H1 (cell line): ENCODE measurements around the gene WNT3A. TPM values are rescaled to one million over a fixed set of nuclear protein-coding genes. Genes with fewer than 3 reads are reported as not detected.

Source experiments
- BCL11A ChIP-seq, 2 experiments: IDR thresholded peaks; one replicate each; pipeline ENCODE4 v1.6.1; 2011; ENCODE audit warnings: low read depth in 2 of 2, low read length in 2 of 2, mild to moderate bottlenecking in 2 of 2
- CBX5 ChIP-seq: fragments of 300-800, 300-1000 bp; sonication (generic); IDR thresholded peaks from 2 replicates; pipeline ENCODE4 v1.7.1; 2016; ENCODE audit warnings: antibody characterized with exemption, low read length, low read depth
- EZH2 ChIP-seq: fragments of 200-600 bp; sonication (generic); IDR thresholded peaks from 2 replicates; pipeline ENCODE4 v1.7.1; 2012; ENCODE audit warnings: low read depth, mild to moderate bottlenecking, moderate library complexity, low read length, inconsistent platforms; ENCODE audit not compliant: severe bottlenecking
- KDM4A ChIP-seq: IDR thresholded peaks from one replicate; pipeline ENCODE4 v1.7.1; 2012; ENCODE audit warnings: low read depth, mild to moderate bottlenecking, moderate library complexity, low read length, inconsistent platforms; ENCODE audit not compliant: severe bottlenecking
- MAX ChIP-seq: IDR thresholded peaks from 2 replicates; pipeline ENCODE4 v1.6.1; 2012; ENCODE audit warnings: inconsistent platforms
- RAD21 ChIP-seq, 2 experiments: IDR thresholded peaks in 1 of 2; conservative IDR thresholded peaks in 1 of 2; 2 replicates each; pipeline ENCODE4 v1.6.1; 2011; ENCODE audit warnings: low read depth in 2 of 2, low read length in 2 of 2, improper control_type of control experiment in 1 of 2, inconsistent platforms in 1 of 2, mild to moderate bottlenecking in 1 of 2, moderate library complexity in 1 of 2
- RBBP5 ChIP-seq: IDR thresholded peaks from 2 replicates; pipeline ENCODE4 v1.7.1; 2012; ENCODE audit warnings: low read depth, mild to moderate bottlenecking, inconsistent platforms, low read length, moderate library complexity, borderline replicate concordance
- SAP30 ChIP-seq: fragments of 300-600 bp; sonication (generic); IDR thresholded peaks from 2 replicates; pipeline ENCODE4 v1.7.1; 2012; ENCODE audit warnings: low read length, moderate library complexity, mild to moderate bottlenecking, inconsistent platforms; ENCODE audit not compliant: insufficient read depth, insufficient replicate concordance
- SUZ12 ChIP-seq: fragments of 200-600 bp; sonication (generic); IDR thresholded peaks from 2 replicates; pipeline ENCODE4 v1.6.1; 2012; ENCODE audit warnings: mild to moderate bottlenecking, inconsistent platforms, low read length, moderate library complexity, mixed read lengths
- polyA plus RNA-seq, 7 experiments: library from polyadenylated mRNA; depleted of rRNA in 3 of 7; stranded (reverse) in 5 of 7; unstranded in 2 of 7; fragments of >200 nt in 5 of 7; fragments of 200-250 nt in 2 of 7; gene quantifications; 1 replicate in 5 of 7; 2 replicates in 1 of 7; 4 replicates in 1 of 7; pipeline versions ENCODE4 v1.2.1 to v1.2.3, GENCODE V29; 2011 to 2013; ENCODE audit warnings: missing spikeins in 2 of 7, mixed read lengths in 2 of 7
- total RNA-seq: library from RNA; stranded (reverse); fragmentation: NEBNext Ultra II Directional; extraction: Animal tissue kit (Norgen Biotek cat#: 25700); gene quantifications from 2 replicates; pipeline ENCODE4 v1.2.1, GENCODE V29; 2021
- TF ChIP-seq, protein P1 (sequence below): fragments of 300-600 bp; sonication (generic); IDR thresholded peaks from 2 replicates; pipeline ENCODE4 v1.7.1; 2012; ENCODE audit warnings: low read length, moderate library complexity, mild to moderate bottlenecking, inconsistent platforms; ENCODE audit not compliant: insufficient replicate concordance

WNT3A gene
- total and polyA plus RNA-seq, 2 of the 8 experiments (the other 6 are each of a cell fraction or from before 2014, with no cell fraction given): 0.08 to 0.19 TPM

GRCh38 chr1:228023294-228023639 lies 16.5 kb downstream of the WNT3A start (continued):
- TF ChIP-seq, protein P1, sequence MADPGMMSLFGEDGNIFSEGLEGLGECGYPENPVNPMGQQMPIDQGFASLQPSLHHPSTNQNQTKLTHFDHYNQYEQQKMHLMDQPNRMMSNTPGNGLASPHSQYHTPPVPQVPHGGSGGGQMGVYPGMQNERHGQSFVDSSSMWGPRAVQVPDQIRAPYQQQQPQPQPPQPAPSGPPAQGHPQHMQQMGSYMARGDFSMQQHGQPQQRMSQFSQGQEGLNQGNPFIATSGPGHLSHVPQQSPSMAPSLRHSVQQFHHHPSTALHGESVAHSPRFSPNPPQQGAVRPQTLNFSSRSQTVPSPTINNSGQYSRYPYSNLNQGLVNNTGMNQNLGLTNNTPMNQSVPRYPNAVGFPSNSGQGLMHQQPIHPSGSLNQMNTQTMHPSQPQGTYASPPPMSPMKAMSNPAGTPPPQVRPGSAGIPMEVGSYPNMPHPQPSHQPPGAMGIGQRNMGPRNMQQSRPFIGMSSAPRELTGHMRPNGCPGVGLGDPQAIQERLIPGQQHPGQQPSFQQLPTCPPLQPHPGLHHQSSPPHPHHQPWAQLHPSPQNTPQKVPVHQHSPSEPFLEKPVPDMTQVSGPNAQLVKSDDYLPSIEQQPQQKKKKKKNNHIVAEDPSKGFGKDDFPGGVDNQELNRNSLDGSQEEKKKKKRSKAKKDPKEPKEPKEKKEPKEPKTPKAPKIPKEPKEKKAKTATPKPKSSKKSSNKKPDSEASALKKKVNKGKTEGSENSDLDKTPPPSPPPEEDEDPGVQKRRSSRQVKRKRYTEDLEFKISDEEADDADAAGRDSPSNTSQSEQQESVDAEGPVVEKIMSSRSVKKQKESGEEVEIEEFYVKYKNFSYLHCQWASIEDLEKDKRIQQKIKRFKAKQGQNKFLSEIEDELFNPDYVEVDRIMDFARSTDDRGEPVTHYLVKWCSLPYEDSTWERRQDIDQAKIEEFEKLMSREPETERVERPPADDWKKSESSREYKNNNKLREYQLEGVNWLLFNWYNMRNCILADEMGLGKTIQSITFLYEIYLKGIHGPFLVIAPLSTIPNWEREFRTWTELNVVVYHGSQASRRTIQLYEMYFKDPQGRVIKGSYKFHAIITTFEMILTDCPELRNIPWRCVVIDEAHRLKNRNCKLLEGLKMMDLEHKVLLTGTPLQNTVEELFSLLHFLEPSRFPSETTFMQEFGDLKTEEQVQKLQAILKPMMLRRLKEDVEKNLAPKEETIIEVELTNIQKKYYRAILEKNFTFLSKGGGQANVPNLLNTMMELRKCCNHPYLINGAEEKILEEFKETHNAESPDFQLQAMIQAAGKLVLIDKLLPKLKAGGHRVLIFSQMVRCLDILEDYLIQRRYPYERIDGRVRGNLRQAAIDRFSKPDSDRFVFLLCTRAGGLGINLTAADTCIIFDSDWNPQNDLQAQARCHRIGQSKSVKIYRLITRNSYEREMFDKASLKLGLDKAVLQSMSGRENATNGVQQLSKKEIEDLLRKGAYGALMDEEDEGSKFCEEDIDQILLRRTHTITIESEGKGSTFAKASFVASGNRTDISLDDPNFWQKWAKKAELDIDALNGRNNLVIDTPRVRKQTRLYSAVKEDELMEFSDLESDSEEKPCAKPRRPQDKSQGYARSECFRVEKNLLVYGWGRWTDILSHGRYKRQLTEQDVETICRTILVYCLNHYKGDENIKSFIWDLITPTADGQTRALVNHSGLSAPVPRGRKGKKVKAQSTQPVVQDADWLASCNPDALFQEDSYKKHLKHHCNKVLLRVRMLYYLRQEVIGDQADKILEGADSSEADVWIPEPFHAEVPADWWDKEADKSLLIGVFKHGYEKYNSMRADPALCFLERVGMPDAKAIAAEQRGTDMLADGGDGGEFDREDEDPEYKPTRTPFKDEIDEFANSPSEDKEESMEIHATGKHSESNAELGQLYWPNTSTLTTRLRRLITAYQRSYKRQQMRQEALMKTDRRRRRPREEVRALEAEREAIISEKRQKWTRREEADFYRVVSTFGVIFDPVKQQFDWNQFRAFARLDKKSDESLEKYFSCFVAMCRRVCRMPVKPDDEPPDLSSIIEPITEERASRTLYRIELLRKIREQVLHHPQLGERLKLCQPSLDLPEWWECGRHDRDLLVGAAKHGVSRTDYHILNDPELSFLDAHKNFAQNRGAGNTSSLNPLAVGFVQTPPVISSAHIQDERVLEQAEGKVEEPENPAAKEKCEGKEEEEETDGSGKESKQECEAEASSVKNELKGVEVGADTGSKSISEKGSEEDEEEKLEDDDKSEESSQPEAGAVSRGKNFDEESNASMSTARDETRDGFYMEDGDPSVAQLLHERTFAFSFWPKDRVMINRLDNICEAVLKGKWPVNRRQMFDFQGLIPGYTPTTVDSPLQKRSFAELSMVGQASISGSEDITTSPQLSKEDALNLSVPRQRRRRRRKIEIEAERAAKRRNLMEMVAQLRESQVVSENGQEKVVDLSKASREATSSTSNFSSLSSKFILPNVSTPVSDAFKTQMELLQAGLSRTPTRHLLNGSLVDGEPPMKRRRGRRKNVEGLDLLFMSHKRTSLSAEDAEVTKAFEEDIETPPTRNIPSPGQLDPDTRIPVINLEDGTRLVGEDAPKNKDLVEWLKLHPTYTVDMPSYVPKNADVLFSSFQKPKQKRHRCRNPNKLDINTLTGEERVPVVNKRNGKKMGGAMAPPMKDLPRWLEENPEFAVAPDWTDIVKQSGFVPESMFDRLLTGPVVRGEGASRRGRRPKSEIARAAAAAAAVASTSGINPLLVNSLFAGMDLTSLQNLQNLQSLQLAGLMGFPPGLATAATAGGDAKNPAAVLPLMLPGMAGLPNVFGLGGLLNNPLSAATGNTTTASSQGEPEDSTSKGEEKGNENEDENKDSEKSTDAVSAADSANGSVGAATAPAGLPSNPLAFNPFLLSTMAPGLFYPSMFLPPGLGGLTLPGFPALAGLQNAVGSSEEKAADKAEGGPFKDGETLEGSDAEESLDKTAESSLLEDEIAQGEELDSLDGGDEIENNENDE: no peak
- TF ChIP-seq BCL11A (IDR thresholded peaks at IDR 0.05; ENCODE audit: low read depth in 2 of 2, low read length in 2 of 2): no peak
- TF ChIP-seq SUZ12: no peak
- TF ChIP-seq CBX5: no peak
- TF ChIP-seq RAD21 (IDR thresholded peaks at IDR 0.05 in 1 of 2, conservative IDR thresholded peaks at IDR 0.05 in 1 of 2; ENCODE audit: low read depth in 2 of 2, low read length in 2 of 2): no peak
- no peak for TF ChIP-seq SAP30
- no peak for TF ChIP-seq RBBP5
- no peak for TF ChIP-seq MAX
- no peak for TF ChIP-seq KDM4A
- no peak for TF ChIP-seq EZH2
- TF ChIP-seq, all 59 proteins: peak for 0
